Hematopoietic multipotent progenitor cell treated with erythropoietin and hydrocortisone succinate and interleukin-3 and kit ligand, for 6 days (in vitro differentiated cells): ENCODE measurements around the gene TMSB10.
"Not testable (repeated sequence)": the region's sequence is repeated elsewhere in the genome, so short reads cannot be mapped to it uniquely, and the experiment has no call there.

Experiments used
- DNase-seq: peaks from one replicate; pipeline ENCODE4 v3.0.0-alpha.2; 2015

TMSB10 gene

GRCh38 chr2:84940831-84941412 is 35.5 kb downstream of the TMSB10 start:
- DNase-seq = peak; percentile 28

DNA sequence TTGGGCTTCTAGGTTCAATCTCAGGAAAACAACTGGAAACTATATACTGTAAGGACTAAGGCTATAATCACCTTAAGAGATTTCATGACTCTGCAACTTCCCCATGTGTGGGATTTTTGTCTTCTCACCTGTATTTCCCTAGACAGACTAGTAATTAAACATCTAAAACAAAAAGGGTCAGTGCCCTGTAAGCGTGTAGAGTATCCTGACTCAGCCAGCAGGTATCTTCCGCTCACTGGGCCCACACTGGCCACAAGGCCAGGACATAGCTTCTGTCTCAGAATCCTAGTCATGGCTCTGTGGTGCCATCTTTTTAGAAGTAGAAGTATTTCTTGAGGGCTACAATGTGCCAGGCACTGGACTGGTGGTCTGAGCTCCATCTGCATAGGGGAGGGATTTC is 36.7 kb downstream of the TMSB10 start:
- no peak for DNase-seq

DNA sequence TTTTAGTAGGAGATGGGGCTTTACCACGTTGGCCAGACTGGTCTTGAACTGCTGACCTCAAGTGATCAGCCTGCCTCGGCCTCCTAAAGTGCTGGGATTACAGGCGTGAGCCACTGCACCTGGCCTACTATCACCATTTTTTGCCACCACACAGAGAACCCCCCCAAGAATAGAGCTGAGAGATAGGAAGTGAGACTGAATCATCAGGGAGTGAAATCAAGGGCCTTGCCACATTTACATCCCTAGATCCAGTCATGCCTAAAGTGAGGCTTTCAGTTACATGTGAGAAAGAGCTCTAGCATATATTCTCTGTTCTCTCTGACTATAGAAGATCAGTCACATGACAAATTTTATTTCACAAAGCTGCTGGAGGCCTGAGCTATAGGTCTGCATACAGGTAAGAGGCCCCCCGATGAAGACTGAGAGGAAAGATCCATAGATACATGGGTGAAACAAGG is 37.5 kb downstream of the TMSB10 start:
- DNase-seq = no peak

DNA sequence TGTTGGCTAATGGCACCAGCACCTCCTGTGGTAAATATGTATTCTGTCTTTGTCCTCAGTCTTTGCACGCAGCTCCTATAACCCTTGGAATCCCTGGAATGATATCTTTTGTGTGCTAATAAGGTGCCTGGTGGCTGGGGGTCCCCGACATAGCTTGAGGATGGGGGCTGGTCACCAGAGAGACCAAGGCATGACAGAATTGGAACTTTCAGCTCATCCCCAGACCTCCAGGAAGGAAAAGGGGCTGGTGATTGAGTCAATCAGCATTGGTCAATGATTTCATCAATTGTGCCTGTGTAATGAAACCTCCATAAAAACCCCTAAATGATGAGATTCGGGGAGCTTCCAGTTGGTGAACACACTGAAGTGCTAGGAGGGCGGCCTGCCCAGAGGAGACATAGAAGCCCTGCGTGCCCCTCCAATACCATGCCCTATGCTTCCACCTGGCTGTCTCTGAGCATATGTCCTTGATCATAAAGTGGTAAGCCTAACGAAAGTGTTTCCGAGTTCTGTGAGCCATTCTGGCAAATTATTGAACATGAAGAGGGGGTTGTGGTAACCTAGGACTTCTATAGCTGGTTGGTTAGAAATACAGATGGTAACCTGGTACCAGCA is 38.9 kb downstream of the TMSB10 start:
- no peak for DNase-seq

- DNase-seq = not testable (repeated sequence)
These were observed 40.4 kb downstream of the TMSB10 start for GRCh38 chr2:84945838-84946203.

- DNase-seq = peak; percentile 58
These were observed 41.0 kb downstream of the TMSB10 start for GRCh38 chr2:84946204-84947009.

DNA sequence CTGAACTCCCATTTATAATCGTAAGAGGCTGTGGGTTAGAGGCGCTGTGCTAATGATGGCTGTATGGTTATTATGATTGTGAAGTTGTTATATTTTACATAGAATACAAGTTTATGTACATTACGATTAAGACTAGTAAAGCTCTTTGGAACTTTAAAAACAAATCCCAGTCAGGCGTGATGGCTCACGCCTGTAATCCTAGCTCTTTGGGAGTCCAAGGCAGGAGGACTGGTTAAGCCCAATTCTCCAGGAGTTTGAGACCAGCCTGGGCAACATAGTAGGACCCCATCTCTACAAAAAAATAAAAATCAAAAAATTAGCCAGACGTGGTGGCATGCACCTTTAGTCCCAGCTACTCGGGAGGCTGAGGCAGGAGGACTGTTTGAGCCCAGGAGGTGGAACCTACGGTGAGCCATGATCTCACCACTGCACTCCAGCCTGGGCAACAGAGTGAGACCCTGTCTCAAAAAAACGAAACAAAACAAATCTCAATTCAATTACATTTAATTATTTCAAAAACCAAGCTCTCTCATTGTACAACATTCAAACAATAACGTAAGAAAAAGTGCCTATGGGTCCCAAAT is 41.6 kb downstream of the TMSB10 start:
- no peak for DNase-seq

DNA sequence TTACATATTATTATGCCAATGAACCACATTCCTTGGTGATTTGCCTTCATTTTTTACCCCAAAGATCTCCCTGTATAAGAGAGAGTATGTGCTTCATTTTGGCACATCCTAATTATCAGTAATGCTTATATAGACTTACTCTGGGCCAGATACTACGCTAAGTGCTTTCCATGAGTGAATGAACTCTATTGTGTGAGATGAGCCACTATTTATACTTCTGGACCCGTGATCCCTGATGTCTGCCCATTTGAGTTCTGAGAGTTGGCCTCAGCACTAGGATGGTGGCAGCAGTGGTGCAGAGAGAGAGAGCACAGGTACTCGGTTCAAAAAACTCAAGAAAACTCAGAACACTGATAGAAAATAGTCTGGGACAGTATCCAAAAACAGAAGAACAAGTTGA is 48.1 kb downstream of the TMSB10 start:
- DNase-seq = no peak

GRCh38 chr2:84954329-84954728 is 48.9 kb downstream of the TMSB10 start:
- no peak for DNase-seq
